Measurements from ENCODE around the gene PTPN21.

Gene PTPN21

GRCh38 chr14:88522393-88522792 is 32.4 kb downstream of the PTPN21 start:
- no peak for DNase-seq
- no peak for TF ChIP-seq CTCF (IDR thresholded peaks at IDR 0.05; ENCODE audit: low read depth, low read length)
- no peak overlapping the region for H3K4me3 ChIP-seq (ENCODE audit: low read depth, low read length)
- no peaks in the 10 kb centered on the region for H3K27me3 ChIP-seq
- H3K4me1 ChIP-seq, result no peaks in the 10 kb centered on the region
- H3K36me3 ChIP-seq, result no peaks in the 10 kb centered on the region
- H3K9me3 ChIP-seq, result no peaks in the 10 kb centered on the region

- TF ChIP-seq CTCF (IDR thresholded peaks at IDR 0.05; ENCODE audit: low read depth, low read length), result no peak
- no peaks in the 10 kb centered on the region for H3K36me3 ChIP-seq
These were observed 33.0 kb downstream of the PTPN21 start for GRCh38 chr14:88521818-88522217.

GRCh38 chr14:88519907-88520306 is 34.9 kb downstream of the PTPN21 start:
- H3K27me3 ChIP-seq, result no peaks in the 10 kb centered on the region
- DNase-seq, result no peak
- no peak for TF ChIP-seq CTCF (IDR thresholded peaks at IDR 0.05; ENCODE audit: low read depth, low read length)

More at GRCh38 chr14:88521818-88522217, 33.0 kb downstream of the PTPN21 start:
- Histone ChIP-seq H3K9me3 (no peaks in the 10 kb centered on the region), H3K4me3 (ENCODE audit: low read depth, low read length) (no peak overlapping the region), H3K27me3 (no peaks in the 10 kb centered on the region), H3K4me1 (no peaks in the 10 kb centered on the region)
- DNase-seq, result no peak

GRCh38 chr14:88518592-88519512 is 36.0 kb downstream of the PTPN21 start:
- no peaks in the 10 kb centered on the region for H3K4me1 ChIP-seq
- H3K4me3 ChIP-seq (ENCODE audit: low read depth, low read length), result no peak overlapping the region
- TF ChIP-seq CTCF (IDR thresholded peaks at IDR 0.05; ENCODE audit: low read depth, low read length), result no peak
- H3K36me3 ChIP-seq, result no peaks in the 10 kb centered on the region
- no peaks in the 10 kb centered on the region for H3K9me3 ChIP-seq
- no peaks in the 10 kb centered on the region for H3K27me3 ChIP-seq
- no peak for DNase-seq

More at GRCh38 chr14:88519907-88520306, 34.9 kb downstream of the PTPN21 start:
- H3K4me3 ChIP-seq (ENCODE audit: low read depth, low read length), result no peak overlapping the region
- no peaks in the 10 kb centered on the region for H3K4me1 ChIP-seq
- H3K36me3 ChIP-seq, result no peaks in the 10 kb centered on the region
- H3K9me3 ChIP-seq, result no peaks in the 10 kb centered on the region

GRCh38 chr14:88516861-88517357 is 37.9 kb downstream of the PTPN21 start:
- TF ChIP-seq CTCF (IDR thresholded peaks at IDR 0.05; ENCODE audit: low read depth, low read length), result no peak
- H3K27me3 ChIP-seq, result no peaks in the 10 kb centered on the region
- DNase-seq, result no peak
- no peak overlapping the region for H3K4me3 ChIP-seq (ENCODE audit: low read depth, low read length)
- H3K4me1 ChIP-seq, result no peaks in the 10 kb centered on the region
- no peaks in the 10 kb centered on the region for H3K9me3 ChIP-seq
- H3K36me3 ChIP-seq, result no peaks in the 10 kb centered on the region

Measured in BE2C (cell line).